Liver (tissue), 3 donors: ENCODE measurements around the gene CHMP3.
"Not testable (repeated sequence)": the region's sequence is repeated elsewhere in the genome, so short reads cannot be mapped to it uniquely, and the experiment has no call there.

Source experiments
- JUND ChIP-seq, 2 donors: IDR thresholded peaks; 2 replicates each; pipeline ENCODE4 v1.6.1; 2016; ENCODE audit warnings: antibody characterized with exemption in 2 of 2
- RXRA ChIP-seq, 2 donors: IDR thresholded peaks; 2 replicates each; pipeline ENCODE4 v1.6.1; 2017 to 2018; ENCODE audit warnings: antibody characterized with exemption in 2 of 2, mild to moderate bottlenecking in 1 of 2
- TF ChIP-seq, protein P1 (sequence below): IDR thresholded peaks from 2 replicates; pipeline ENCODE4 v1.6.1; 2016; ENCODE audit warnings: antibody characterized with exemption
- TF ChIP-seq, protein P2 (sequence below): fragments of 150-350 bp; IDR thresholded peaks from 2 replicates; pipeline ENCODE4 v1.5.1; 2017; ENCODE audit warnings: improper control_type of control experiment, low read depth, low read length; ENCODE audit not compliant: missing input control
- donor health status: healthy.
- donor health status: healthy.

DNA sequence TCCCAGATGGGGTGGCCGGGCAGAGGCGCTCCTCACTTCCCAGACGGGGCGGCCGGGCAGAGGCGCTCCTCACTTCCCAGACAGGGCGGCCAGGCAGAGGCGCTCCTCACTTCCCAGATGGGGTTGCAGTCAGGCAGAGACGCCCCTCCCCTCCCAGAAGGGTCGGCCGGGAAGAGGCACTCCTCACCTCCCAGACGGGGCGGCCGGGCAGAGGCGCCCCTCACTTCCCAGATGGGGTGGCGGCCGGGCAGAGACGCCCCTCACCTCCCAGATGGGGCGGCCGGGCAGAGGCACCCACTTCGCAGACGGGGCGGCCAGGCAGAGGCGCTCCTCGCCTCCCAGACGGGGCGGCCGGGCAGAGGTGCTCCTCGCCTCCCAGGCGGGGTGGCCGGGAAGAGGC lies 13.8 kb downstream of the CHMP3 start:
- TF ChIP-seq, protein P1, sequence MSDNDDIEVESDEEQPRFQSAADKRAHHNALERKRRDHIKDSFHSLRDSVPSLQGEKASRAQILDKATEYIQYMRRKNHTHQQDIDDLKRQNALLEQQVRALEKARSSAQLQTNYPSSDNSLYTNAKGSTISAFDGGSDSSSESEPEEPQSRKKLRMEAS = not testable (repeated sequence)
- TF ChIP-seq, protein P2, sequence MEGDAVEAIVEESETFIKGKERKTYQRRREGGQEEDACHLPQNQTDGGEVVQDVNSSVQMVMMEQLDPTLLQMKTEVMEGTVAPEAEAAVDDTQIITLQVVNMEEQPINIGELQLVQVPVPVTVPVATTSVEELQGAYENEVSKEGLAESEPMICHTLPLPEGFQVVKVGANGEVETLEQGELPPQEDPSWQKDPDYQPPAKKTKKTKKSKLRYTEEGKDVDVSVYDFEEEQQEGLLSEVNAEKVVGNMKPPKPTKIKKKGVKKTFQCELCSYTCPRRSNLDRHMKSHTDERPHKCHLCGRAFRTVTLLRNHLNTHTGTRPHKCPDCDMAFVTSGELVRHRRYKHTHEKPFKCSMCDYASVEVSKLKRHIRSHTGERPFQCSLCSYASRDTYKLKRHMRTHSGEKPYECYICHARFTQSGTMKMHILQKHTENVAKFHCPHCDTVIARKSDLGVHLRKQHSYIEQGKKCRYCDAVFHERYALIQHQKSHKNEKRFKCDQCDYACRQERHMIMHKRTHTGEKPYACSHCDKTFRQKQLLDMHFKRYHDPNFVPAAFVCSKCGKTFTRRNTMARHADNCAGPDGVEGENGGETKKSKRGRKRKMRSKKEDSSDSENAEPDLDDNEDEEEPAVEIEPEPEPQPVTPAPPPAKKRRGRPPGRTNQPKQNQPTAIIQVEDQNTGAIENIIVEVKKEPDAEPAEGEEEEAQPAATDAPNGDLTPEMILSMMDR = not testable (repeated sequence)
- TF ChIP-seq JUND, RXRA (IDR thresholded peaks at IDR 0.05): not testable (repeated sequence)
